Activated CD8-positive, alpha-beta memory T cell treated with anti-CD3 and anti-CD28 coated beads for 36 hours (primary cell): ENCODE measurements around the gene TTLL3. TPM values are rescaled to one million over a fixed set of nuclear protein-coding genes. Genes with fewer than 3 reads are reported as not detected.
"Not testable (repeated sequence)": the region's sequence is repeated elsewhere in the genome, so short reads cannot be mapped to it uniquely, and the experiment has no call there.

Source experiments
- CTCF ChIA-PET: fragments of 350-600 bp; sonication (Branson Sonifier 250); formaldehyde crosslinking; loops from one replicate; lab custom pipeline; 2021; ENCODE audit warnings: antibody characterized with exemption; lab: Charles Lee
- POLR2A ChIA-PET: fragments of 350-600 bp; sonication (Branson Sonifier 250); formaldehyde crosslinking; loops from one replicate; lab custom pipeline; 2021; ENCODE audit warnings: antibody characterized with exemption; lab: Charles Lee
- total RNA-seq, 2 experiments: library from RNA; stranded (reverse); gene quantifications; one replicate each; pipeline ENCODE4 v1.2.3, GENCODE V29; 2021

Gene TTLL3
- total RNA-seq, 2 experiments from 2014 or later = 22.2 to 23.0 TPM

DNA sequence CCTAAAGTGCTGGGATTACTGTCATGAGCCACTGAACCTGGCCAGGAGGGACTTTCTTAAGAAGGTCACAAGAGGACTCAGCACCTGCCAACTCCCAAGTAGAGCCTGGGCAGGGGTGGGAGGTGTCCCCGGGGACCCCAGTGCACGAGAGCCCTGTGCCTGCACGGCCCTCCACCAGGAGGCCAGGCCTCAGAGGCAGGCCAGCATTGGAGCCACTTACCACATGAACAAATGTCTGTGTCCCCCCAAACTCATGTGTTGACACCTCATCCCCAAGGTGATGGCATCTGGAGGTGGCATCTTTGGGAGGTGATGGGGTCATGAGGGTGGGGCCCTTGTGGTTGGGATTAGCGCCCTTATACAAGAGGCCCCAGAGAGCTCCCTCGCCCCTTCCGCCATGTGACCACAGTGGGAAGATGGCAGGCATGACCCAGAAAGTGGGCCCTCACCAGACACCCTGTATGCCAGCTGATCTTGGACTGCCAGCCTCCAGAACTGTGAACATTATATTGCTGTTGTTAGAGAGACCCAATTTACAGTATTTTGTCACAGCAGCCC is 36.9 kb downstream of the TTLL3 start:
- ChIA-PET POLR2A (no interaction called here), CTCF (interaction anchor here (0.6 to 1.6 kb wide), 5 partner anchors 65 to 354 kb away, joined by 3 to 7 read pairs (median 4); no protein-coding TSS in a partner anchor)

DNA sequence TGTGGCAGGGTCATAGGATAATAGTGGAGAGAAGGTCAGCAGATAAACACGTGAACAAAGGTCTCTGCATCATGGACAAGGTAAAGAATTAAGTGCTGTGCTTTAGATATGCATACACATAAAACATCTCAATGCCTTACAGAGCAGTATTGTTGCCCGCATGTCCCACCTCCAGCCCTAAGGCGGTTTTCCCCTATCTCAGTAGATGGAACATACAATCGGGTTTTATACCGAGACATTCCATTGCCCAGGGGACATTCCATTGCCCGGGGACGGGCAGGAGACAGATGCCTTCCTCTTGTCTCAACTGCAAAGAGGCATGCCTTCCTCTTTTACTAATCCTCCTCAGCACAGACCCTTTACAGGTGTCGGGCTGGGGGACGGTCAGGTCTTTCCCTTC is 37.8 kb downstream of the TTLL3 start:
- POLR2A ChIA-PET = interaction anchor here (0.6 kb wide), 1 partner anchor 405 kb away, joined by 4 read pairs; no protein-coding TSS in a partner anchor
- CTCF ChIA-PET = not testable (repeated sequence)

DNA sequence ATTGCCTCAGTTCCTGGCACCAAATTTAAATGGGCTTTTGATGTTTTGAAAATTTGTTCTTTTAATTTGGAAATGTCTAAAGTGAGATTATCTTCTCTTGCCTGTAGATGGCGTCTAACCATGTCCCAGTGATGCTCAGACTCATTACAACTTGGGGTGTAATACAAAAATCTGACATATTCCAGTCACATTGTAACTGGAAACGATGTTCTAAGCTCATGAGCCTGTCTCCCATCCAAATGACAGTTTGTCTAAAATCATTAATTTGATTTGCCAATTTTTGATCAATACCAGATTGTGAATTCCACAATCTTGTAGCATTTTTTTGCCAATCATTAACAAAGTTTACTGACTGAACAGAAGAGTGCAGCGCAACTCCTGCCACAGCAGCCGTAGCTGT is 38.8 kb downstream of the TTLL3 start:
- POLR2A ChIA-PET = not testable (repeated sequence)
- CTCF ChIA-PET = interaction anchor here (0.7 to 0.8 kb wide), 2 partner anchors 19 to 103 kb away, joined by 3 read pairs; partner anchors contain the start of gene PRRT3

DNA sequence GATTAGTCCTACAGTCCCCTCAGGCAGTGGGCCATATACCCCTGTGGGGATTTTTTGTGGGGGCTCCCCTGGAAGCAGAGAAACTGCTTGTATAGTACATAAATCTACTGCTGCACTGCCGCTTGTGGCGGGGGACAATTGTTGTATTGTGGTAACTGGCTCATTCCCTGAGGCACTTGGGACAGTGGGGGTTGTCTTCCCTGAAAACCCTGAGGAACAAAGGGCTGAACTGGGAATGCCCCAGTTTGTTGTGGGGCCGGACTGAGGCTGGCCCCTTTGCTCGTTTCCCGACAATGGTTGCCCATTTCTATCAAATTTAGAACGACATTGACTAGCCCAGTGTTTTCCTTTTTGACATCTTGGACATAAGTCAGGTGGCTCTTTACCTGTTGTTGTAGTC is 41.3 kb downstream of the TTLL3 start:
- POLR2A ChIA-PET, CTCF ChIA-PET: not testable (repeated sequence)

DNA sequence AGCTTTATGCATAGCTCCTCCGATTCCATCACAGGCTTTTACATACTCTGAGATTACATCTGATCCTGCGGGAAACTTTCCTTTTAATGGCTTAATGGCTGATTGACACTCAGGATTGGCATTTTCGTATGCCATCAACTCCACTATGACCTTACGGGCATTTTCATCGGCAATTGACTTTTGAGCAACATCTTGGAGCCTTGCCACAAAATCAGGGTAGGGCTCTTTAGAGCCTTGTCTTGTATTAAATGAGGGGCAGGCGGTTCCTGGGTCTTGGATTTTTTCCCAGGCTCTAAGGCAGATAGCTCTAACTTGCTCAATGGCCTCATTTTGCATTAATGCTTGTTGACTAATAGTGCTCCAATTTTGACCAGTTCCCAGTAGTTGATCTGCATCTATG is 41.9 kb downstream of the TTLL3 start:
- CTCF ChIA-PET = not testable (repeated sequence)

DNA sequence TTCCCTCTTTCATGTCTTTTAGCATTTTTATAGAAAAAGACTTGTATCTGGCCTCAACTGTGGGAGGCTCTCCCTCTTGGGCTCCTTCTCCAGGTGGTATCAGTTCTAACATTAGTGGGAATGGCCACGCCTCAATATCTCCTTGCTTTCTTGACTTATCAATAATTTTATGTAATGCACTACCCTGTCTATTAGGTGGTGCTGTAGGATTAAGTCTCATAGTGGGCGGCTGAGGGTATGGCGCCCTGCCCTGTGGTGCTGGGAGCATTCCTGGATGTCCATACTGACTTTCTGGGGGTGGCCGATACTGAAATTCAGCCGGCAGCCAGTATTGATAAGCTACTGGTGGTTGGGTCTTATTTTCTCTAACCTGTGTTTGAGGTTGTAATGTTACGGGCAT is 42.5 kb downstream of the TTLL3 start:
- ChIA-PET POLR2A (interaction anchor here (1.5 kb wide), 1 partner anchor 9 kb away, joined by 3 read pairs; the partner anchor contains the start of gene RPUSD3), CTCF (no interaction called here)

More for the DNA sequence above, 41.9 kb downstream of the TTLL3 start:
- POLR2A ChIA-PET = not testable (repeated sequence)

DNA sequence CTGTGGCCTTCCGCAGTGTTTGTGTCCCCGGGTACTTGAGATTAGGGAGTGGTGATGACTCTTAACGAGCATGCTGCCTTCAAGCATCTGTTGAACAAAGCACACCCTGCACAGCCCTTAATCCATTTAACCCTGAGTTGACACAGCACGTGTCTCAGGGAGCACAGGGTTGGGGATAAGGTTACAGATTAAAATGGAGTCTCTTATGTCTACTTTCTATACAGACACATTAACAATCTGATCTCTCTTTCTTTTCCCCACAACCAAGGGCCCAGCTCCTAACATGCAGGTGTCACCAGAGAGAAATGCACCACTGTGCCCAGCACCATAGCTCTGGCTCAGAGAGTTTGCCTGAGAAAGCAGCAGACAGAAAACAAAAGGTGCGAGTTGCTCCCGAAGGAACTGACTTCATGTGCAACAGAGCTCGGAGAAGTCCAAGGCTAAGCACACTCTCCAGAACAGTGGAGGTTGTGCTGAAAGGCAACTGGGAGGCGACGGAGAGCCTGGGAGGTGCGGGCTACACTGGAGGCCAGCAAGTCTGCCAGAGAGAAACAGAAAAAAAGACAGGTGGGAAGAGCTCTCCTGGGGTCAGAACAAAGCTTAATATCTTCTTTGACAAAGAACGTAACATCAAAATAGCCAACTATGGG is 44.4 kb downstream of the TTLL3 start:
- POLR2A ChIA-PET = not testable (repeated sequence)
- CTCF ChIA-PET = interaction anchor here (2.0 kb wide), 1 partner anchor 78 kb away, joined by 5 read pairs; no protein-coding TSS in a partner anchor

DNA sequence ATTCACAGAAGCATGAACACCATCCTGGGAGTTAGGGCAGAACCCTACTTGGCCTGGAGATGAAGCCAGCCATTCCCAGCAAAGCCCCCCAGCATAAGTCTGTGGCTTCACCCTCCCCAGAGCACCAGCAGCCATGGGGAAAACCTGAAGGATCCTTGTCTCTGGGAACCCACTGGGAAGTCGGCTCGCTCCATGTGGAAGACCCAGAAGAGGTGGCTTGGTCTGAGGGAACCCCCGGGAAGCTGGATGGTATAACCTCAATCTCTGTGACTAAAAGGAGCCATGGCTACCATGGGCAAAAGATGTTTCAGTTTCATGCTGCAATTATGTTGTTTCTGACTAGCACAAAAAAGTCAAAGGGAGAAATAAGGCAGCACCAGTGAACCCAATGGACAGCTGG is 45.5 kb downstream of the TTLL3 start:
- POLR2A ChIA-PET = no interaction called here

DNA sequence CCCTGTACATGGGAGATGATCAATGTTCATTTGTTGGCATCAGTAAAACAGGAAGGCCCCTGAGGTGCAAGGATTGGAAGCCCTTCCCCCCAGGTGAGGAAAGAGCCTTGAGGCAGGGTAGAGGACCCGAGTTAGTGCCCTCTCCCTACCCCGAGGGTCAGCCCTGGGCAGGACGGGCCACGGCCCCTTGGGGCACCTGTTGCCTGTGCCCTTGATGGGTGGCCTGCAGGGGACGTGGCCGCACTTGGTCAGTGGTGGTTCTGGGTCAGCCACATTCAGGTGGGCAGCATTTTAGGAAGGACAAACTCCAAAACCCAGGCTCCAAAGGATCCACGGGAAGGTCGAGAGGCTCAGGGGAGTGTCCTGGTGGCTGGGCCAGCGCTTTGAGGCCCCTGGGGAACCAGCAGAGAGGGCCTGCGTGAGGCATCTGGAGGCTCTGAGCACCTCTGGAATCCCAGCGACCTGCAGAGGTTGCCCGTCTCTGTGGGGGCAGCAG is 49.5 kb downstream of the TTLL3 start:
- CTCF ChIA-PET = no interaction called here
- POLR2A ChIA-PET = no interaction called here

More for the DNA sequence above, 45.5 kb downstream of the TTLL3 start:
- CTCF ChIA-PET = interaction anchor here (2.0 kb wide), 1 partner anchor 77 kb away, joined by 5 read pairs; no protein-coding TSS in a partner anchor

DNA sequence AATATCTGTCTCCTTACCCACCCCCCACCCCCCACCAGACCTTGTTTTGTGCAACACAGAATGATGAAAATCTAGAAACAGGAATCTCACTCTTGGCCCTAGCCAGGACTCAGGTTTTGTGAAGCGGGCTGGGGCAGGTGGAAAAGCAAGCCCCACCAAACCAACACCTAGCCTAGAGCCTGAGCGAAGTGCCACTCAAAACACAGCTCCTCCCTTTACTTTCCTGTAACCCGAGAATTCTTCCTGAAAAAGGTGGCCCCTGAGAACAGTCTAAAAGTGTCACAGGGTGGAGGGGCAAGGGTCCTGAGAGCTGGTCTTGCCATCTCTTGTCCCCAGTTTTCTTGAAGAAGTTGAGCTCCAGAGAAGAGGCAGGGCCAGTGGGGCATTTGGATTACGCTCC is 51.1 kb downstream of the TTLL3 start:
- POLR2A ChIA-PET = interaction anchor here (0.6 kb wide), 1 partner anchor 53 kb away, joined by 3 read pairs; no protein-coding TSS in a partner anchor
- CTCF ChIA-PET = no interaction called here

DNA sequence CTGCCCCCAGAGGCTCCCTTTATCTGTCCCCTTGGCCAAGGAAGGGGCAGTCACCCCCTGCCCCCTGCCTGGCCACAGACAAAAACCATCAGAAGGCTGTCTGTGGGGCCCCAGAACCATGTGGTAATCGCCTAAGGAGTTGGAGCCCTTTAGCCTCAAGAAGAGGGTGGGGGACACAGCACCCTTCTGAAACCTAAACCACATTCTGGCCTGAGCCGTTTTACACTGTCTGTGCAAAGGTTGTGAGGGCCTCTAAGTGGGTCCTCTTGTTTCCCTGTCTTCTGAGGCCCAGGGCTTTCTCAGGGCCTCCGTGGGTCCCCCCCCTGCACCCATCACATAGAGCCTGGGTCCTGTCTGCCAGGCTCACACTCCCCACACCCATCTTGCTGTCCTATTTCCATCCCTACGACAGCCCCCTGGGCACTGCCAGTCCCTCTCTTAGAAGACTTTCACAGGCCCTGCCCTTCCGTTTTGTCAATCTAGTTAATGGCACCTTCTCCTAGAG is 51.6 kb downstream of the TTLL3 start:
- CTCF ChIA-PET = no interaction called here
- POLR2A ChIA-PET = no interaction called here

DNA sequence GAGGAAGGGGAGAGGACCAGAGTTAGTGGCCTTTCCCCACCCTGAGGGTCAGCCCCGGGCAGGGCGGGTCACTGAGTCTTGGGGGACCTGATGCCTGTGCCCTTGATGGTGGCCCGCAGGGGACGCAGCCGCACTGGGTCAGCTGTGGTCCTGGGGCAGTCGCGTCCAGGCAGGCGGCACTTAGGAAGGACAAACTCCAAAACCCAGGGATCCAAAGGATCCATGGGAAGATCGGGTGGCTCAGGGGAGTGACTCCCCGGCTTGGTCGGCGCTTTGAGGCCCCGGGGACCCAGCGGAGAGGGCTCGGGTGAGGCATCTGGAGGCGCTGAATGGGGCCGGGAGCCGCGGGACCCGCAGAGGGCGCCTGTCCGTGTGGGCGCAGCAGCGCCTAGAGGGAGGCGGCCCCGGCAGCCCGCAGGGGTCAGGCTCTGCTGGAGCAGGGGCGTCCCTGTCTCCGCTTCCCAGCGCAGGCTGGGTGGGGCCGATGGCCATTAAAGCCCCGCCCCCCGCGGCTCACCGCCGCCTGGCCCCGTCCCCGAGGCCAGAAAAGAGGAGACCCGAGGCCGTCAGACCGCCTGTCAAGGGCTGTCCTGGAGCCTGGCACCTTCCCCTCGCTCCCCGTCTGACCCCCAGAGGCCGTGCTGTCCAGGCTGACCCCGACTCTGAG is 52.5 kb downstream of the TTLL3 start:
- CTCF ChIA-PET = no interaction called here
- POLR2A ChIA-PET = no interaction called here

DNA sequence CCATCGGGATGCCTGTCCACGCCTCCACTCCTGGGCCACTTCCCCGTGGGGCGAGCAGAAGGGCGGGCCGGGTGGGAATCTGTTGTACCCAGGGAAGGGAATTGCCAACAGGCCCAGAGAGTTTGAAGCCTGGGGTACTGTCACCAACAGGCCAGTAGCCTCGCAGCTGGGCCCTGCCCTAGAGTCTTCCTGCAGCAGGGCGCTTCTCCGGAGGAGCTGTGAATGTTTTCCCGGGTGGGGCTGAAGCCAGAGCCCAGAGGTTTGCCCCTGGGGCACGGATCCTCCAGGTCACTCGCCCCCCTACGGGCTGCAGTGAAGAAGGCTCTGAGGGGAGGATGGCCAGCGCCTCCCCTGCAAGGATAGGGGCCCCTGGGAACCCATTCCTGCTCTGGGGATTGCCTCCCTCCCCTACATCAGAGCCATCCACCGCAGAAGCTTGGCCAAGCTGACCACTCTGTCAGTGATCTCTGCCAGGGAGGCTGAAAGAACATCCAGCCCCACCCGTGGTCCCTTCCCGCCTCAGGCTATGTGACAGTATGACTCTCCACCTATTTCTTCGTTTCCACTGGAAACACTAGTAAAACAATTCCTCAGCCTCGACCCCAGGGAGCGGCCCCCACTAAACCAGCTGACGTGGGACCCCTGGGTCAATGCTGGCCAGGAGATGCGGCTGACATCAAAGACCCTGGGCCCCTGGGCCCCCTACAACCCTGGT is 53.2 kb downstream of the TTLL3 start:
- ChIA-PET CTCF (no interaction called here), POLR2A (no interaction called here)

DNA sequence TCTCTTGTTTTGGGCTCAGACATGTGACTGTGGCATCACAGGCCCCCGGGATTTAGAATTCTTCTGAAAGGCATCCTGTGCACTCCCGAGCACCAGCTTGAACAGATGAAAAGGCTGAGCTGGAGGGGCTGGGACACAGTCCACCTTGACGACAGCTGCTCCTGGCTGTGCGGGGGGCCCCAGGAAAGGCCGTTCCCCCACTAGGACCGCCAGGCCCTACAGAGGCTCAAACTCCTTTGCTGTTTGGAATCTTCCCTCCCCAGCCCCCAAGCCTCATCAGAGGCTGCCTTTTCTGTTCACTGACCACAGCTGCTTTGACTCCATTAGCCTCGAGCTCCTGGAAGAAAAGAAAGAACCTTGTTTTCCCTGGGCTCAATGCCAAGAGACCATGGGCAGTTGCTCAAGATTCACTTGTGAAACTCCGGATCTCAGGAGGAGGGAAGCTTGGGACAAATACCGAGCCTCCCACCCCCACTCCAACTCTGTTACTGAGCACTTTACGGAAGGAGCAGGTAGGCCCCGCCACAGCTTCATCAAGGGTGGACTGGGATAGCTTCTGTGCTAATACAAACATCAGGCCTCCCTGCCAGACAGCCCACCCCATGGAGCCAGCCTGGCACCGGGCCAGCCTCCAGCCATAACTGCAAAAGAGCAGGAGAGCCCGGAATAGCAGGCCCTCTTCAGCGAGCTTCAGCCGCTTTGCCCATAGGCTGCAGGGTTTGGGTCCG is 54.3 kb downstream of the TTLL3 start:
- ChIA-PET CTCF (no interaction called here), POLR2A (no interaction called here)

DNA sequence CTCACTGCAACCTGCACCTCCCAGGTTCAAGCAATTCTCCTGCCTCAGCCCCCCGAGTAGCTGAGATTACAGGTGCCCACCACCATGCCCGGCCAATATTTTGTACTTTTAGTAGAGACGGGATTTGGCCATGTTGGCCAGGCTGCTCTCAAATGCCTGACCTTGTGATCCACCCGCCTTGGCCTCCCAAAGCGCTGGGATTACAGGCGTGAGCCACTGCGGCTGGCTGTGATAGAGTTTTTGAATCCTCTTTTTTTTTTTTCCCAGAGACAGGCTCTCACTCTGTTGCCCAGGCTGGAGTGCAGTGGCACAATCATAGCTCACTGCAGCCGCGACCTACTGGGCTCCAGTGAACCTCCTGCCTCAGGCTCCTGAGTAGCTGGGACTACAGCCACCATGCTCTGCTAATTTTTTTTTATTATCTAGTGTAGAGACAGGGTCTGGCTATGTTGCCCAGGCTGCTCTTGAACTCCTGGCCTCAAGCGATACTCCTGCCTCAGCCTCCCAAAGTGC is 55.1 kb downstream of the TTLL3 start:
- CTCF ChIA-PET = interaction anchor here (0.7 kb wide), 1 partner anchor 478 kb away, joined by 3 read pairs; no protein-coding TSS in a partner anchor
- POLR2A ChIA-PET = not testable (repeated sequence)

DNA sequence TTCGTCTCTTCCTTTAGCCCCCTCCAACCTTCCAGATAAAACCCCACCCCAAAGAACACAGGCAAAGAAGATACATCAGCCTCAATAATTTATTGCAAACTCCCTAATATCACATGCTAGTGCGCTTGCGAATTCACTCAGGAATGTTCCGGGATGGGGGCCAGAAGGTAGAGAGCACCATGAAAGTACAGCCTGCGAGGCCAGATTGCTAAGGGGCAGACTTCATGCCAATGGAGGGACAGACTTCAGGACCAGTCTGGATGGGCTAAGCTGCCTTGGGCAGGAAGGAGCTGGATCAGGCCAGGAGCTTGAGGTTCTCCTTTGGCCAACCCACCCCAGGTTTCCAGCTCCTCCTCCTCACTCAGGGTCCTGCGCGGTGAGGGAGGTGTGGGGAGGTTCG is 56.6 kb downstream of the TTLL3 start:
- ChIA-PET CTCF (no interaction called here), POLR2A (no interaction called here)

DNA sequence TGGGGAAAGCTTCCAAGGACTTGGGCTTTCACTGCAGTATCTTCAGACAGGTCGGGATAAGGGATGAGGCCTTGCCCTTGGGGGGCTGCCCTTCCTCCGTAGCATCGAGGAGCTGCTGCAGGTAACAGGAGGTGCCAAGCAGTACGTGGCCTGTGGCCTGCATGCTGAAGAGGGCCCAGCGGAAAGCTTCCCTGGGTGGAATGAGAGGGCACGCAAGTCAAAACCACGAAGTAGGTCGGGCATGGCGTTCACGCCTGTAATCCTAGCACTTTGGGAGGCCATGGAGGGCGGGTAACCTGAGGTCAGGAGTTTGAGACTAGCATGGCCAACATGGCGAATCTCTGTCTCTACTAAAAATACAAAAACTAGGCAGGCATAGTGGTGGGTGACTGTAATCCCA is 57.0 kb downstream of the TTLL3 start:
- CTCF ChIA-PET = no interaction called here
- POLR2A ChIA-PET = interaction anchor here (1.1 kb wide), 1 partner anchor 57 kb away, joined by 6 read pairs; the partner anchor contains the start of gene TTLL3

DNA sequence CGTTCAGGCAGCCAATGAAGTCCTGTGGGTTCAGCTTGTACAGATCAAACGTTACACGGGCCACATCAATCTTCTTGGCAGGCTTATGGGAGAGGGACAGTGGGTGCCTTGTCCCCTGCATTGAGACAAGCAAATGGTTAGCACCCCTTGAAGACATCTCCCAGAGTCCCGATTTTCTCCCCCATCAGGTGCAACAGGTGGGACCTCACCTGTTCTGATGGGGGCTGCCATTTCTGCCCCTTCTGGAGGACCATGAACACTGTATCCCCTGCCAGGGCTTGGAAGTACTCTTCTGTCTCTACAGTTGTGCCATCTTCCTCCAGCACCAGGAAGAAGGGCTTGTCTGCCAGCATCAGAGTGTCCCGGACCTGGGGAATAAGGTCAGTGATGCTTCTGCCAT is 59.9 kb downstream of the TTLL3 start:
- ChIA-PET CTCF (no interaction called here), POLR2A (no interaction called here)
